Esophagus (tissue), 2 donors: ENCODE data around the gene ADPRS. TPM values are rescaled to one million over a fixed set of nuclear protein-coding genes. Genes with fewer than 3 reads are reported as not detected.

Experiments used
- H3K27ac ChIP-seq, 2 donors: one replicate each; pipeline ENCODE4 v1.5.1; 2013; ENCODE audit warnings: low read depth in 2 of 2, mild to moderate bottlenecking in 2 of 2, inconsistent platforms in 1 of 2, low read length in 1 of 2, moderate library complexity in 1 of 2
- H3K27me3 ChIP-seq, 2 donors: one replicate each; pipeline ENCODE4 v1.6.1; 2013; ENCODE audit warnings: low read length in 2 of 2, control low read depth in 1 of 2, mild to moderate bottlenecking in 1 of 2; ENCODE audit not compliant: insufficient read depth in 2 of 2, control insufficient read depth in 1 of 2
- H3K36me3 ChIP-seq, 2 donors: one replicate each; pipeline ENCODE4 v1.6.1; 2013; ENCODE audit warnings: low read length in 1 of 2; ENCODE audit not compliant: control insufficient read depth in 2 of 2, insufficient read depth in 2 of 2
- H3K4me1 ChIP-seq, 2 donors: one replicate each; pipeline ENCODE4 v1.6.1; 2013; ENCODE audit warnings: low read length in 1 of 2; ENCODE audit not compliant: control insufficient read depth in 2 of 2, insufficient read depth in 2 of 2
- H3K4me3 ChIP-seq, 2 donors: one replicate each; pipeline ENCODE4 v1.5.1; 2013; ENCODE audit warnings: low read length in 2 of 2, mild to moderate bottlenecking in 2 of 2, low read depth in 1 of 2, moderate library complexity in 1 of 2
- H3K9me3 ChIP-seq, 2 donors: one replicate each; pipeline ENCODE4 v1.6.1; 2013; ENCODE audit warnings: mild to moderate bottlenecking in 2 of 2, low read depth in 1 of 2, low read length in 1 of 2, moderate library complexity in 1 of 2; ENCODE audit not compliant: control insufficient read depth in 2 of 2, insufficient read depth in 1 of 2
- WGBS, 2 donors: extraction: QIAGEN DNeasy Blood & Tissue Kit; methylation state at CpG; one replicate each; pipeline ENCODE4 v1.1.7; 2013; 5-methylcytosine and 5-hydroxymethylcytosine counted together
- polyA plus RNA-seq, 2 donors: library from polyadenylated mRNA; stranded (reverse); fragments of 200-250 nt; gene quantifications; one replicate each; pipeline ENCODE4 v1.2.3, GENCODE V29; 2013
- donor health status: healthy with polysubstance abuse.
- donor health status: Bipolar disorder and iron deficiency.

The ADPRS gene
- polyA plus RNA-seq, 2 donors: 28.2 to 40.3 TPM

DNA sequence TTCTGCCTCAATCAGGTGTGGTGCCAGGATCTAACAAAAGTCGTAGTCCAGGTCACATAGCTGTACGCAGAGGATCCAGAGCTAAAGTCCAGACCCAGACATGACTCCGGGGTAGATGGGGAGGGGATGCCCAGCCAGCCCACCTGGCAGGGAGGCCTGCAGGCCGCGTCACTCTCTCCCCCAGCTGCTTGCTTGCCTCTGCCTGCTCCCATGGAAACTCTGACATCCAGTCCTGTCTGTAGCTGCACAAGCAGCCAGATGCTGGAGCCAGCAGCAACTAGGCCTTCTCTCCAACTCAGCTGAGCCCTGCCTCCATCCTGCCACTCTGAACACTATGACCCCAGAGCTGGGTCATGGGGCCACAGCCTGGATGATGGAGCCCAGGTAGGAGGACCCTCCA, 28.2 kb downstream of the ADPRS start:
- Histone ChIP-seq H3K9me3 (no peaks in the 10 kb centered on the region), H3K4me3 (no peak overlapping the region), H3K27ac (no peak overlapping the region), H3K4me1 (no peaks in the 10 kb centered on the region), H3K27me3 (no peaks in the 10 kb centered on the region), H3K36me3 (no peaks in the 10 kb centered on the region)
- WGBS, 2 donors: 81 to 85% methylated on average over 5 of the region's 5 CpGs

DNA sequence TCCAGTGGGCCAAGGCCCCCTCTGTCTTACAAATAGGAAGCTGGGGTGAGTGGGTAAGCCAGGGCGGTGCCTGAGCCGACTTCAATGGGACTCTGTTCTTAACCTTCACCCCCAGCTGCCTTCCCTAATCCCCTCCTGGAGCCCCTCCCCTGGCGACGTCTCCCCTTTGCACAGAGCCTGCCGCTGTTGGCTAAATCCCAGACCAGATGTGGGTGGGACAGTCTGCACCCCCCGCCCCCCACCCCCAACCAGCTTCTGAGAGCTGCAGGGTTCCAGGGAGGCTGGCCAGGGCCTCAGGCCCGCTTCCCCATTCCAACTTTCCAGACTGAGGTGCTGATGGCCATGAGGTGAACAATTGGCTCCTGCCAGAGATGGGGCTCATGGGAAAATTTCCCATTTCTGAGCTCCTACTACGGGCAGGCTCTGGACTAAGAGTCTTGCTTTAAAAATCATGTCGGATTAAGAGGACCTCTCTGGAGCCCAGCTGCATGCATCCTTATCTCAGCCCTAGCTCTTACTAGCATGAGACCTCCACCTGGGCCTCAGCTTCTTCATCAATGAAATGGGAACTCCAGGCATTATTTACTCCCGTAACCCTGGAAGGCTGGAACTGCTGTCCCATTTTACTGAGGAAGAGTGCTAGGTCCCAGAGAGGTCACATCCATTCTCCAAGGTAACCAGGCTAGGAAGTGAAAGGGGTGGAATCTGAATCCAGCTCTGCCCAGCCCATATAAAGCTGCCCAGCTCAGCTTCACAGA, 29.9 kb downstream of the ADPRS start:
- Histone ChIP-seq H3K4me1 (peaks cover 0 to 2% of the 10 kb centered on the region in 2 donors), H3K36me3 (no peaks in the 10 kb centered on the region), H3K27ac (no peak overlapping the region), H3K9me3 (no peaks in the 10 kb centered on the region), H3K4me3 (no peak overlapping the region), H3K27me3 (no peaks in the 10 kb centered on the region)
- WGBS, 2 donors: 64 to 70% methylated on average over 10 of the region's 10 CpGs

DNA sequence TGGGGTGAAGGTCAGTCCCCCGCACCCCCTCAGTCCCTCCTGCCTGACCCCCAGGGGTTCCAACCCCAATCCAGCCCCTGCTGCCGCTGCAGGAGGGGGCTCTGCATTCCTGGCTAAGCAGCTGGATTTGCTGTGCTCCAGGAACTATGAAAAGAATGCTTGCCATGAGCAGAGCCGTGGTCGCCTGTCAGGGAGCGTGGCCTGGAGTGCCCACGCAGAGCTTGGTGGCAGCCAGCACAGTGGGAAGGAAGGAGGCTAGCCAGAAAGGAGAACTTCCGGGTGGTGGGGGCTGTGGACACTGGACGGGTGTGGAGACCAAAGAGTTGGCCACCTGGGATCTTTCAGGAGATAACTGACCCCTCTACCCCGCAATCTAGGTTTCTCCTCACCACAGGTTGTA, 30.8 kb downstream of the ADPRS start:
- Histone ChIP-seq H3K27ac (peak overlapping the region; percentile 36 to 37), H3K4me3 (no peak overlapping the region), H3K27me3 (no peaks in the 10 kb centered on the region), H3K4me1 (peaks cover 0 to 2% of the 10 kb centered on the region in 2 donors), H3K36me3 (no peaks in the 10 kb centered on the region), H3K9me3 (no peaks in the 10 kb centered on the region)
- 58 to 66% methylated on average over 9 of the region's 9 CpGs for WGBS, 2 donors

DNA sequence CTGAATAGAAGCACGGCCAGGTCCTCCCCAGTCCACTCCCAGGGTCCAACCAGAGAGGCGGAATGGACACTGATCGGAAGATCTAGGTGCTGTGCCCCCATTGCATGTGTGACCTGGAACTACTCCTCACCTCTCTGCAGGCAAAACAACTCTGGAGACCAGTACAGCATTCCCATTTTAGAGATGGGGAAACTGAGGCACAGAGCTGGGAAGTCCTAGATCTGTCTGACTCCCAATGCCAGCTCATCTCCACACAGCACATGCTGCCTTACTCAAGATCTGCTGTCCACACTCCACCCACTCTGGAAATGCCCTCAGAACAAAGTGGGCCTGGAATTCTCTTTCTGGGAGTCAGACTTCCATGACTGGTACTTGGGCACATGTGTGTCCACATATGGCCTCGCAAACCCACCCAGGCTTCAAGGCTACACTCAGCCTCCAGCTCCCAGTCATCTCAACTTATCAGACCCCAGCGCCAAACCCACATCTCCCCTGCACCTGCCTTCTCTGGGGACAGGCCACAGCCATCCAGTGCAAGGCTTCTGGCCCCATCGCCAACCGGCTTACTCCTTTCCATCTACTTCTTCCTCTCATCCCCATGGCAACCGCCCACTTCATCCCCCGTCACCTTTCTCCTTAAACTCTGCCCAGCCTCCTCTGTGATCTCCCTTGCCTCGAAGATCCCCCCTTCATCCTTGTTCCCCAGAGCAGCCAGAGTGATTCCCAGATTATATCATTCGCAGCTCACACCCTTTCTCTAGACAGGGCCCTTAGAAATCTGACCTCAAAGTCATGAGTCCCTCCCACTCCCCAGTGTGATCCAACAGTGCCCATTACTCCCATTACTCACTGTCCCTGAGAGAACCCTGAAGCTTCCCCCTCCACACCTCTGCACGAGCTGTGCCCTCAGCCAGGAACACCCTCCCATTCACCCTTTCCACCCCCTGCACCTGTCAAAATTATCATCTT, 33.7 kb downstream of the ADPRS start:
- H3K27ac ChIP-seq: peak overlapping the region in 1 of 2 donors; percentile 45
- no peaks in the 10 kb centered on the region for H3K36me3 ChIP-seq
- H3K9me3 ChIP-seq: no peaks in the 10 kb centered on the region
- WGBS, 2 donors: 83 to 89% methylated on average over 12 of the region's 12 CpGs
- no peaks in the 10 kb centered on the region for H3K27me3 ChIP-seq
- H3K4me3 ChIP-seq: no peak overlapping the region
- peaks cover 2 to 8% of the 10 kb centered on the region in 2 donors for H3K4me1 ChIP-seq

DNA sequence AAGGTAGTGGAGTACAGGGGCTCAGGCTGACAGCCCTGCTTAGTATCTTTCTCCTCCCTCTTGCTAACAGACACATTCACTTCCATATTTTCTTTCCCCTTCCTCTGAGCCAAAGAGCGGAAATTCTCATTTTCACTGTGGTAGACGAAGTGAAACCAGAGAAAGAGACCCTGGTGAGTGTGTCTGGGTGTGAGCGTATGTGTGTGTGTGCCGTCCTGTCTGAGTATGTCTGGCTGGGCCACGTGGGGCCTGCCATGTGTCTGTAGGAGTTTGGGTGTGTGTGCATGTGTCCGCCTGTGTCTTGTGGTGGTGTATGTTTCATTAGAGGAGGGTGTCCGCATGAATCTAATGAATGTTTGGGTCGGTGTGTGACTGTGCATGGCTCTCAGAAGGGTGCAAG, 34.7 kb downstream of the ADPRS start:
- H3K4me1 ChIP-seq: peaks cover 2 to 8% of the 10 kb centered on the region in 2 donors

DNA sequence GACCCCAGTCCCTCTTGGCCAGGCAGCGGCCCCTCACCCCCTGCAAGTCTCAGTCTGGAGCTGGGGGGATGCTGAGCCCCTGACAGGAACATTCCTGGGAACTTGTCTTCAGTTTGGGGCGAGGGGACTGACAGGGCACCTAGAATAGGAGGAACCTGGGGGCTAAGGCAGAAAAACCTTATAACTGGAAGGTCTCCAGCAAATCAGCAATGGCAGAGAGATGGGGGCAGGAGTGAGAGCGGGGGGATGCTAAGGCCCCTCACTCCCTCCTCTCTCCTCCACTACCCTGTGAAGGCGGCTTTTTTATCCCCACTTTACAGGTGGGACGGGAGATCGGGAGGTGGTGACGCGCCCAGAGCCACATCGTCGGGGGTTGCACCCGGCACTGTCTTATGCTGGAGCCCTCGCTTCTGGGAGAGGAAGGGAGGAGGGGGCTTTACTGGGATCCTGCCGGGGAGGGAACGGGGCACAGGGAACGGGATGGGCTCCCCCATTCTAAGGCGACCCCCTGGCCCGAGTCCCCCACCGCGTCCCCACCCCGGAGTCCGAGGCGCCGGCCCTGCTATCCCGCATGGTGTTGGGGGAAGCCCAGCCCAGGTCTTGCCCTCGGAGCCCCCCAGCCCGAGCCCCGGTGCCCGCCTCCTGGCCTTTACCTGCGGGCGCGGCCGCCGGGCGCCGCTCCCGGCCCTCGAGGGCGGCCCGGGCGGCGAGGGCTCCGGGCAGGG, 35.9 kb downstream of the ADPRS start:
- H3K4me1 ChIP-seq: peaks cover 2 to 8% of the 10 kb centered on the region in 2 donors
- no peaks in the 10 kb centered on the region for H3K36me3 ChIP-seq
- H3K9me3 ChIP-seq: no peaks in the 10 kb centered on the region
- peak overlapping the region; percentile 21 to 34 for H3K27ac ChIP-seq
- 21 to 25% methylated on average over 30 to 42 of the region's 42 CpGs for WGBS, 2 donors
- no peaks in the 10 kb centered on the region for H3K27me3 ChIP-seq
- H3K4me3 ChIP-seq: peak overlapping the region; percentile 12 to 59

More for the DNA sequence above, 34.7 kb downstream of the ADPRS start:
- peak overlapping the region in 1 of 2 donors; percentile 45 for H3K27ac ChIP-seq
- H3K36me3 ChIP-seq: no peaks in the 10 kb centered on the region
- no peaks in the 10 kb centered on the region for H3K27me3 ChIP-seq
- H3K4me3 ChIP-seq: no peak overlapping the region
- WGBS, 2 donors: 62 to 67% methylated on average over 8 of the region's 8 CpGs
- H3K9me3 ChIP-seq: no peaks in the 10 kb centered on the region

DNA sequence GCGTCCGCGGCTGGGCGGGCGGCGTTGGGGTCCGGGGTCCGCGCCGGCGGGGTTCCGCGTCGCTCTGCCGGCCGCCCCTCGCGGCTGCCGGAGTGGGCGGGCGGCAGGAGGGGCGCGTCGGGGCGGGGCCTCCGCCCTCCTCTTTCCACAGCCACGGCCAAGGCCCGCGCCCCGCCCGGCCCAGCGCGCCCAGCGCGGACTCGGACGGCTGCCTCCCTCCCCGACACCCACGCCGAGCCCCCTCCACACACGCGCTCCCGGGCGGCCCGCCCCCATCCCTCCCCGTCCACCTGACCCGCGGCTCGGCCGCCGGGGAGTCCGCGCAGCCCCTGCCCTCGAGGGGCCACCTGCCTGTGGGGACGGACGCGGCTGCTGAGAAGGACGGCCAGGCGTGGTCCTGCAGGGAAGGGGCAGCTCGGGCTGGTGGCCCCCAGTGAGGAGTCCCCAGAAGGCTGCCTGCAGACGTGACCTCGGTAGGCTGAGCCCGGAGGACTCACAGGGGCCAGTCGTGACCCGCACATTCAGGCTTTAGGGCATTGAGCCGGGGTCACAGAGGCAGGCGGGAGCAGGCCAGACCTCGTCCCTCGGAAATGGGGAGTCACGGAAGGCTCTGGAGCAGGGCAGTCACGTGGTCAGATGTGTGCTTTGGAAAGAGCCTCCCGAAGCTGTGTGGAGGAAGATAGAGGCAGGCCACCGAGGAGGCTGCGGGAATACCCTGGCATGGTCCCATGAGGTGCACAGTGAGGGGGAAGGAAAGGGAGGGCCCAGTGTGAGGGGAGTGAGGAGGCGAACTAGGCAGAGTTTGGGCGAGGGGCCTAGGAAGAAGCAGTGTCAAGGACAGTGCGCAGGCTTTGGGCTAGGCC, 36.7 kb downstream of the ADPRS start, which contains the start of gene COL8A2:
Gene COL8A2 (minus strand): TSS at position 94 of the 863 bp plus-strand sequence. CDS start 24,980 bp downstream, outside the sequence.
- Histone ChIP-seq H3K4me3 (peak within 1 kb of the TSS; percentile 49 to 59), H3K36me3 (no peaks in the 10 kb centered on the region), H3K27ac (peak within 1 kb of the TSS; percentile 21 to 34), H3K4me1 (peaks cover 2 to 8% of the 10 kb centered on the region in 2 donors), H3K9me3 (no peaks in the 10 kb centered on the region), H3K27me3 (no peaks in the 10 kb centered on the region)
- whole genome bisulfite sequencing, 2 donors: 8 to 19% methylated on average over 37 to 77 of the region's 77 CpGs

DNA sequence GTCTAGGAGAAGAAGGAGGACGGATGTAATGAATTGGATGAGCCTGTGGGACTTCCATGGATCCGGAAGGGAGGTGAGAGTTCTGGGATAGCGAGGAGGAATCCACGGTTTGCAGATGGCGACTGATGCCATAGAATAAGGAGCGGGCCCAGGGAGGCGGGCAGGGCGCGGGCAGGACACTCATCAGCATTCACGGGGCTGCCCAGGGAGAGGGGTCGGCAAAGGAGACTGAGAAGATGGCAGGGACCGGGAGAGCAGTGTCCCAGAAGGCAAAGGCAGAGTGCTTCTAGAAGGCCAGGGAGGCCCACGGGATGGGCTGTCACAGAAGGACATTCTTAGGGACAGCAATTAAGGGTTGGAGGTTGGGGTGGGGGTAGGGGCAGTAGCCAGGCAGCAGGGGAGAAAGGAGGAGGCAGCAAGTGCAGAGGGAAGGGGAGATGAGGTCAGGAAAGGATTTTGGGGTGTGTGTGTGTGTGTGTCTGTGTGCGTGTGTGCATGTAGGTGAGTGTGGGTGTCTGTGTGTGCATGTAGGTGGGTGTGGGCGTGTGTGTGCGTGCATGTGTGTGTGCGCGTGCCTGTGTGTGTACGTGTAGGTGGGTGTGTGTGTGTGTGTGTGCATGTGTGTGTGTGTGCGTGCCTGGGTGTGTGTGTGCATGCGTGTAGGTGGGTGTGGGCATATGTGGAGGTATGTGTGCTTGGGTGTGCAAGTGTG, 37.5 kb downstream of the ADPRS start:
- H3K4me3 ChIP-seq: no peak overlapping the region
- peaks cover 2 to 8% of the 10 kb centered on the region in 2 donors for H3K4me1 ChIP-seq
- 80 to 81% methylated on average over 21 of the region's 21 CpGs for WGBS, 2 donors

More for the DNA sequence above, 37.5 kb downstream of the ADPRS start:
- H3K9me3 ChIP-seq: no peaks in the 10 kb centered on the region
- no peaks in the 10 kb centered on the region for H3K27me3 ChIP-seq
- H3K36me3 ChIP-seq: no peaks in the 10 kb centered on the region
- H3K27ac ChIP-seq: no peak overlapping the region
